IPS-20b (cell line): Measurements from ENCODE around the gene KRT23.

Experiments used
- H3K27ac ChIP-seq: one replicate; pipeline ENCODE4 v1.5.1; 2013; ENCODE audit warnings: low read length
- H3K27me3 ChIP-seq: 2 replicates; pipeline ENCODE4 v1.6.1; 2013; ENCODE audit warnings: mild to moderate bottlenecking, low read length, inconsistent platforms; ENCODE audit not compliant: insufficient read depth
- H3K36me3 ChIP-seq: 2 replicates; pipeline ENCODE4 v1.6.1; 2013; ENCODE audit warnings: low read depth, mild to moderate bottlenecking, inconsistent platforms, low read length, moderate library complexity; ENCODE audit not compliant: insufficient read depth
- H3K4me1 ChIP-seq: 2 replicates; pipeline ENCODE4 v1.6.1; 2013; ENCODE audit warnings: mild to moderate bottlenecking, control low read depth, inconsistent platforms, low read length, moderate library complexity; ENCODE audit not compliant: insufficient read depth
- H3K4me3 ChIP-seq: 2 replicates; pipeline ENCODE4 v1.5.1; 2013; ENCODE audit warnings: mild to moderate bottlenecking, low read length, inconsistent platforms
- H3K9ac ChIP-seq: 2 replicates; pipeline ENCODE4 v1.6.1; 2013; ENCODE audit warnings: low read depth, mild to moderate bottlenecking, inconsistent platforms, low read length, moderate library complexity
- H3K9me3 ChIP-seq: 2 replicates; pipeline ENCODE4 v1.6.1; 2013; ENCODE audit warnings: mild to moderate bottlenecking, low read depth, low read length, inconsistent platforms; ENCODE audit not compliant: insufficient read depth

The KRT23 gene

GRCh38 chr17:40883031-40883430 is 54.4 kb downstream of the KRT23 start:
- no peak overlapping the region for H3K27ac ChIP-seq
- H3K9ac ChIP-seq, result no peak overlapping the region
- no peak overlapping the region for H3K4me3 ChIP-seq
- no peaks in the 10 kb centered on the region for H3K36me3 ChIP-seq
- no peaks in the 10 kb centered on the region for H3K9me3 ChIP-seq
- no peaks in the 10 kb centered on the region for H3K4me1 ChIP-seq
- no peaks in the 10 kb centered on the region for H3K27me3 ChIP-seq

GRCh38 chr17:40879026-40879425 is 58.4 kb downstream of the KRT23 start:
- Histone ChIP-seq H3K9me3 (no peaks in the 10 kb centered on the region; the same call in 1 of the 2 replicates), H3K27me3 (no peaks in the 10 kb centered on the region), H3K4me3 (no peak overlapping the region), H3K36me3 (no peaks in the 10 kb centered on the region), H3K9ac (no peak overlapping the region), H3K4me1 (peaks cover 2% of the 10 kb centered on the region; the same call in 1 of the 2 replicates), H3K27ac (no peak overlapping the region)

GRCh38 chr17:40878044-40878443 is 59.4 kb downstream of the KRT23 start:
- Histone ChIP-seq H3K27ac (no peak overlapping the region), H3K27me3 (no peaks in the 10 kb centered on the region), H3K4me1 (peaks cover 11% of the 10 kb centered on the region), H3K4me3 (no peak overlapping the region), H3K36me3 (no peaks in the 10 kb centered on the region), H3K9ac (no peak overlapping the region), H3K9me3 (no peaks in the 10 kb centered on the region; the same call in 1 of the 2 replicates)

GRCh38 chr17:40873801-40874200 is 63.6 kb downstream of the KRT23 start:
- Histone ChIP-seq H3K36me3 (no peaks in the 10 kb centered on the region), H3K27ac (no peak overlapping the region), H3K4me3 (0 out of 2 replicates have a peak overlapping the region, but pooled peaks have one; percentile 30), H3K9me3 (no peaks in the 10 kb centered on the region; the same call in 1 of the 2 replicates), H3K27me3 (no peaks in the 10 kb centered on the region), H3K4me1 (peaks cover 11% of the 10 kb centered on the region), H3K9ac (no peak overlapping the region)

GRCh38 chr17:40873255-40873654 is 64.2 kb downstream of the KRT23 start:
- no peaks in the 10 kb centered on the region; the same call in 1 of the 2 replicates for H3K9me3 ChIP-seq
- H3K36me3 ChIP-seq, result no peaks in the 10 kb centered on the region
- no peaks in the 10 kb centered on the region for H3K27me3 ChIP-seq
- H3K4me1 ChIP-seq, result peaks cover 11% of the 10 kb centered on the region
- no peak overlapping the region for H3K9ac ChIP-seq
- H3K4me3 ChIP-seq, result no peak overlapping the region
- H3K27ac ChIP-seq, result no peak overlapping the region
